Activated naive CD8-positive, alpha-beta T cell treated with anti-CD3 and anti-CD28 coated beads, Interleukin-2, amount 50 U/mL, for 16 hours (primary cell): Measurements from ENCODE around the gene HSPA9.
A peak's percentile ranks its signal among the peaks of the same experiment; 100 is the strongest.

ENCODE experiments used
- DNase-seq: peaks from one replicate; pipeline ENCODE4 v3.0.0-alpha.2; 2020; ENCODE audit warnings: low read depth, low spot score

Gene HSPA9

DNA sequence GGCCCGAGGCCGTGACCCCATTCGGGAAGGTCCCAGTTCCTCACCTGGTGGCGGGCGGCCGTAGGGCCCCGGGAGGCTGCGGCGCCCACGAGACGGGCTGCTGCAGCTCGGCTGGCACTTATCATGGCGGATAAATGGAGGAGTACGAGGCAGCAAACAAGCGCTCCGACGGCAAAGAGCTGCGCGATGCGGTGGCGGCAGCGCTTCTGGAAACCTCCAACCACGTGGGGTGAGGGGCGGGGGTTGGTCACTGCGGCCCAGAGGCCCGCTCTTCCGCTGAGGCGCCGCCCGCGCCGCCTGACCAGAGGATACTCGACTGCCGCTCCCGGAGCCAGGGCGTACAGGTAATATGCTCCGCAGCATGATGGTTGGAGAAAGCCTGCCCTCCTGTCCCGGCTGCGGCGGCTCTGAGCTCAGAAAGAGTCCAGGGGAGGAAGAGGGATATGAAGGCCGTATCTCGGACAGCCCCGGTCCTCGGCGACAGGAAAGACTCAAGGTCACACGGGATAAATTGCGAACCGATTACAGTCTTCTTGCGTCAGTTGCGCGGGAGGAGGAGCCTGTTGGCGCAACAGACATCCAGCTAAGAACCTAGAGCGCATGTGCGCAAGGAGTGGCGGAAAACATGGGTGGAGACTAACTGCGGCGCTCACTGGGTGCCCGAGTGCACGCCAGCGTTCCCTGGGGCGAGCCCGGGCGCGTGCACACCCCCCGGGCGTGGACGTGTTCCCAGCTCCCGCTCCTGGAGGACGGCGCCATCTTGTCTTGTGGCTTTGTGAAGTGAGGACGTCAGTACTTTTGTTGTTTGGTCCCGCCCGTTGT is at the start of gene HSPA9:
Gene HSPA9 (minus strand): TSS at position 208 of the 822 bp plus-strand sequence. CDS start 83 bp downstream, at position 125.
- DNase-seq = peak; percentile 93

GRCh38 chr5:138623053-138623452 is 47.9 kb upstream of the HSPA9 start:
- no peak for DNase-seq

GRCh38 chr5:138622051-138622450 is 46.9 kb upstream of the HSPA9 start:
- DNase-seq = no peak

- no peak for DNase-seq
Measured at GRCh38 chr5:138620663-138621224, 45.5 kb upstream of the HSPA9 start.

DNA sequence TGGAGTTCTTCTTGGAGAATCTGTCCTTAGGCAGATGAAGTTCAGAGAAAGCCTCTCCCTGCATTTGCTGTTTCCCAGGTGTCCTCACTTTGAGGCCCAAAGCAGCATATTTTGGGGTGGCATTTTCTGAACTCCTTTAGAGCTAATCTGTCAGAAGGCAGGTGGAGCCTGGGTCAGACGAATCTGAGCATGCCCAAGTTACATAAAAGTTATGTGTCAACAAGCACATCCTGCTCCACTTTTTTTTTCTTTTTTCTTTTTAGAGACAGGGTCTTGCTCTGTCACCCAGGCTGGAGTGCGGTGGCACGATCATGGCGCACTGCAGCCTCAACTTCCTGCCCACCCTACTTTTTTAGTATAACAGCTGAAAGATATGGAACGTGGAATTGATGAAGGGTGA is 41.3 kb upstream of the HSPA9 start:
- DNase-seq = no peak

- no peak for DNase-seq
Measured at GRCh38 chr5:138615461-138615860, 40.3 kb upstream of the HSPA9 start.

- DNase-seq = no peak
Measured at GRCh38 chr5:138611678-138612218, 36.5 kb upstream of the HSPA9 start.

- no peak for DNase-seq
Measured at GRCh38 chr5:138610918-138611677, 35.9 kb upstream of the HSPA9 start.

DNA sequence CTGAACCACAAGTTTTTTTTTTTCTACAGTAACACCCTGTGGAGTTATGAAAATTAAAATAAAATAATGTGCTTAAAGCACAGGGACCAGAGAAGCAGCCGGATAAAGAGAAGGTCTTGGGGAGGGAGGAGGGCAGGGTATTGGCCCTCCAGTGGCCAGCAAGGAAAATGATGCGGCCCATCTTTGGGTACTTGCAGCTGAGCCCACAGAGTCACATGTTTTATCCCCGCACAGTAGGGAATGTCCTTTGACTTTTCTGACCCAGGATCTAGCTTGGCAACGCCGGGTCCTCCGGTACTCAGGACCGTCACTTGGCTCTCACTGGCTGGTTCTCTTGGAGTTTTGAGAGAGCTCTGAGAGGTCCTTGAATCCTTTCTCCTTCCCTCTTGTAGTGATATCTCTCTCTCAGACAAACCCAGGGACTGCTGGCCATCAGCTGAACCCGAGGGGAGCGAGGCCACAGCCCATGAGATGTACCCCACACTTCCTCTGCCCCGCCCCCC is 35.3 kb upstream of the HSPA9 start:
- no peak for DNase-seq

DNA sequence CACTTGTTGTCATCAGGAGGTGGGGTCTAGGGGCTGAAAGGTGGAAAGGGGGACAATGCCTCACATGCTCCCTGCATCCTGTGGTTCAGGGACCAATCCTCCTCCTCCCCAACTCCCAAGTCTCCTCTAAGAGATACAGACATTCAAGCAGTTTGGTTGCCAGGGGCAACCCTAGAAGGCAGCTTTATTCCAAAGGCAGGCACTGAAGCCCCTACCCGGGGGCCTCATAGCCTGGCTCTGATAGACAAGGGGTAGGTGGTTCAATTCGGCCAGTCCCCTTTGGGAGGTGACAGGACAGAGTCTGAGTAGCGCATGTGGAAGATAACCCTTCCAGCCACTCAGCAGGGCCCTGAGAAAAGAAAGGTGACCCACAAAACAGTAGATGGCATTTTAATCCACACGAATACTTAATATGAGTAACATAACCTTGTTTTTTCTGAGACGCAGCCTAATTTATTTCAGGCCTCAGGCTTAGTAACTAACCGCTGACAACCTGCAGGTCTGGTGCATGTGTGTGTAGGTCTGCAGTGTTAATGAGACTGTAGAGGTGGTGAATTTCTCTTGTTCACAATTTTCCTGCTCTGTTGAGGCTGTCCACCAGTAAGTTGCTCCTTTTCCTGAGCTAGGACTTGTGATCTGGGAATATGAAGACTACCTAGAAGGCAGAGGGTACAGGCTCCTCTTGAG is 31.3 kb upstream of the HSPA9 start:
- DNase-seq = no peak

- no peak for DNase-seq
Measured at GRCh38 chr5:138605254-138605972, 30.2 kb upstream of the HSPA9 start.

- DNase-seq = no peak
Measured at GRCh38 chr5:138604176-138604785, 29.1 kb upstream of the HSPA9 start.

DNA sequence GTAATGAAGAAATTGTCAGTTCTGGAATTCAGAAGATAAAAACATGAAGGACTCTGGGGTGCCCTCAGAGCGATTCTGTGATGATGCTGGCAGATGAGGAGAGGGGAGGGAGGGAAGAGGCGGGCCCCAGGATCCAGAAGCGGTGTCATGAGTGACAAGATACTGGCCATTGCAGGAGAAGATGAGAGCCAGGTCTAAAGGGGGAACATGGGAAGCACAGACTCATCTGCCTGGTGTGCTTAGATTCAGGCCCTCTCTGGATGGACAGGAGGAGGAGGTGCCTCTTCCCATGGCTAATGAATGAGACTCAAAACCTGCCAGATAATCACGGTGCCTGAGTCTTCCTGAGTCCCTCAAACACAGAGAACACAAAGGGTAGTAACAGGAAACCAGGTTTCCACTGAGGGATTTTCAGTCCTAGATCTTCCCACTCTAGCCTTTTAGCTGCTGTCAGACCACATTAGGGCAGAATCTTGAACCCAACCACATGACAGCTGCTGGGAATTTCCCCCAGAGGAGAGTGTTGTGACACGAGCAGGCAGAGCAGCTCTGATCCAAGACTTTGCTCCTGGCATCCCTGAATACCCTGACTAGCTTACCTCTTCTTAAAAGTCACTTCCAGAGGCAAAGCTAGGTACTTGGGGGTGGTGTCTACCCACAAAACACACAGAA is 28.2 kb upstream of the HSPA9 start:
- no peak for DNase-seq

DNA sequence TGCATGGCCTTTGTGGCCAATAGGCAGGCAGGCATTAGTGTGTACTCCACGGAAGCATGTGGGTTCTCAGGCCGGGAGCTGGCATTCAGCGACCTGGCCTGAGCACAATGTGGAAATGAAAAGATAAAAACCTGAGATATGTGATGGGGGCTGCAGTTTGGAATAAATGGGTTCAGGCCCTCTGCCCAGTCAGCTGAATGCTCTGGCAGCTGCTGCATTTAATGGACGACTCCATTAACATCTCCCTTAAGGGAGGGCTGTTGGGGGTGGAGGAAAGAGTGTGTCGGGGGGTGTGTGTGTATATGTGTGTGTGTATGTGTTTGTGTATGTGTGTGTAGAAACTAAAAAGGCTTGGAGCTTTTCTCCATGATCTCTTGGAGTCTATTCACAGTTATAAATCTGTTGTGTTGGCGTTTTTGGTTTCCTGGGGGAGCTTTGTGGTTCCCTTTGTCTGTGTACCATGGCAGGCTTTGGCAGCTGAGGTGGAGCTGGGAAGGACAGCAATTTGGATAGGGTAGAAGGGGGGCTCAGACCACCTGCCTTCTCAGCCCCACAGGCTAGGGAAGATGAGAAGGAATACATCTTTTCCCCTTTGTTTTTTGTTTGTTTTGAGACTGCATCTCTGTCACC is 27.3 kb upstream of the HSPA9 start:
- no peak for DNase-seq

DNA sequence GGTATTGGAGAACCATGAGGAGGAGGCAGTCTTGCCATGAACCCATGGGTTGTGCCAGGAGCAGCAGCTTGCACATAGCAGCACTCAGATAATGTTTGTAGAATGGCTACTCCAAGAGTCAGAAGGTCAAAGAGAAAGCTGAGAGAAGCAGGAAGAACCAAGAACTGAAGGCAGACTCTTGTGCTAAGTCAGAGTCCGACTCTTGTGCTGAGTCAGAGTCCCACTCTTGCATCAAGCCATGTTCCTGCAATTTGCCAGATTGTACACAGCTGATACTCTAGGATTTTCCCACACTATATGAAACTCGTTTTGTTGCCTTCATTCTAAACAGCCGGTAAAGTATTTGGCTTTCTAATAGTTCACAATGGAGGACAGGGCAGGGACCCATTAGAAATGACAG is 26.2 kb upstream of the HSPA9 start:
- DNase-seq = no peak

- DNase-seq = no peak
Measured at GRCh38 chr5:138600446-138600845, 25.2 kb upstream of the HSPA9 start.

DNA sequence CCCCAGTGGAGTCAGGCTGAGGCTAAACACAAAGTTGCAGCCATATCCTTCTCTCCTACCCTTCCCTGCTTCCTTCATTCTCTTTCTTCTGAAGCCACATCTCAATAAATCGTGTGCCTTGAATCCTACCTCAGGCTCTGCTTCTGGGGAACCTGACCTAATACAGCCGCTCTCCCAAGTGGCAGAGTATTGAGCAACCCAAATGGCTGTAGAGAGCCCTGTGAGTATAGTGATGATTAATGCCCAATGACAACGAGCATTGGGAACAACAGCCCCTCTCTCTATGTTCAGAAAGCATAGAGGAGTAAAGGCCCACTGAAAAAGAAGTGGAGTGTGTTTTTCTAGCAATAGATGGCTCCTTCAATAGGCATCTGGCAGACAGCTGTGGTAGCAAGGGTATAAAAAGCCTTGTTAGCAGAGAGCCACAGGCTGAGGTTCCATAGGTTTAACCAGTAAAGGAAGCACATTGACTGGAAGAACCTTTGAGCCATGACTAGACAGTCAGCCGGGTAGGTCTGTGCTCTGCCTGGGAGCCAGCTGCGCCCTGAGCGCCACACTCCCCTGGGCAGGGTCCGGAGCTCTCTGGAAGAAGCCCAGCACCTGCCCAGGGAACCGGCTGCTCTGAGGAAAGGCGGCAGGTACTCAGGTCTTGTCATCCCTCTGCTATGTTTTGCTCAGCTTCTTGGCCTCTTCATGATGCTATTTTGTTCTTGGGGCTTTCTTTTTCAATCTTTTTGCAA is 22.6 kb upstream of the HSPA9 start:
- no peak for DNase-seq

- DNase-seq = no peak
Measured at GRCh38 chr5:138596105-138596881, 21.1 kb upstream of the HSPA9 start.
